ENCODE results near the gene SEC22B.
"Not testable (repeated sequence)": the region's sequence is repeated elsewhere in the genome, so short reads cannot be mapped to it uniquely, and the experiment has no call there.

Gene SEC22B

DNA sequence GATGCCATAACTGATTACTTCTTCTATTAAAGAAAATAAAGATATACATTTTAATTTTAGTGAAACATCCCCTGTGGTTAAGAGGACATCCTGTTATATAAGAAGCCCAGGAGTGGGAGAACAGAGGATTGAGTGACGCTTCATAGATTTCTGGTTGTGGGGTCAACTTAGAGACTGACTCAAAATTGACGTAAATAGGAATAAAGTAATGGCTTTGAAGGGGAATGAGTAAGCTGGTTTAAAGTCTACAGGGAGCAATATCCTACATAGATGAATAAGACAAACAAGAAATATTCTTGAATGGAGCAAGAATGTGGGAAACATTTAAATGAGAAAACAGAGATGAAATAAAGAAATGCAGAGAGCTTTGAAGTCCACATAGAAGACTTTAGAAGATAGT lies 60.2 kb downstream of the SEC22B start:
- DNase-seq (ENCODE audit: low read depth); H3K4me3 ChIP-seq (ENCODE audit: low read depth, low read length); in situ Hi-C loops (cut with HindIII; ENCODE audit: low sequenced_read_pairs): not testable (repeated sequence)

DNA sequence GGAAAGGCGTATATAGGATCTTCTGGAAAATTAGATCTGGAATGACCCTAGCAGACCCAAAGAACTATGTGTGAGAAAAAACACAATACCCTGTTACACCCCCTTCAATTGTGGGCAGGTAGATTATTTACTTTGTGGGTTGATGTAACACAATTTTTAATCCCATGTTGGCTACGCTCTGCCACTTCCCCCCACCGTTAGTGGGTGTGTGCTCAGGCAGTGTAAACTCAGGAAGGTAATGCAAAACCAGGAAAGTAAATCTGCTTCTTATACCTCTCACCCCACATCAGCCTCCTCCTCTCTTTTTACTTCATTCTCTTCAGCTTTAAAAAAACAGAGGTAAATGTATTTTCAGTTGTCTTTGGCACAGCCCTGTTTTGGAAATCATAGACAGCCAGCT lies 63.2 kb downstream of the SEC22B start:
- H3K4me3 ChIP-seq (ENCODE audit: low read depth, low read length); in situ Hi-C loops (cut with HindIII; ENCODE audit: low sequenced_read_pairs); DNase-seq (ENCODE audit: low read depth): not testable (repeated sequence)

DNA sequence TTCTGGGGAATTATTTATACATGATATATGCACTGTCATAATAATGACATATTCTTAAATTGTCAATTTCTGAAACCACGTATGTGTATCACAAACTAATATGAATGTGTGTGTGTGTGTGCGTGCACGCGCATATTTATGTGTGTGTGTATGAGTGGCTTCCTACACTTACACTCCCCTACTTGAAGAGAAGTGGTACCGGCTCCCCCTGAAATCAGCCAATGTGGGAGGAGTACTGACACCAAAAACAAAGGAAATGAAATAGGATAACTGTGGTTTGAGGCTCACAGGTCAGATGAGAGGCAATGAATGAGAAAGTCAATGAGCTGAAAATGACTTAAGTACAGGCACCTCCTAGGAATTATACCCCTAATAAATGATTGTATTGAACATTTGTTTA lies 64.1 kb downstream of the SEC22B start:
- H3K4me3 ChIP-seq (ENCODE audit: low read depth, low read length); in situ Hi-C loops (cut with HindIII; ENCODE audit: low sequenced_read_pairs); DNase-seq (ENCODE audit: low read depth): not testable (repeated sequence)

DNA sequence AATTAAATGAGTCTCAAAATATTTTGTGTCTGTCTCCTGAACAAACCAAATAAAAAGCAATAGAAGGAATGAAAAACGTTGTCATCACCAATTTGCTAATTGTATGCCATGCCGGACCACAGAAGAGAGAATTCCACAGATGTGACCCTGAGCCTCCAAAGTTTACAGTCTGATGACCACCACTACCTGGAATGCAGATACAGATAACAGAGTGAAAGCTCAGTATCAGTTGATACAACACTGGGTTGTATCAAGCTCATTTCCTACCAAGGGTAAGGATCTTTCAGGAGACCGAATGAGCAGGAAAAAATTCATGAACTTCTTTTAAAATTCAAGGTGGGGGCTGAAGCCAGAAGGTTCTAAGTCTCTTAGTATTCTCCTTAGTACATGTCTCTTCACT lies 64.5 kb downstream of the SEC22B start:
- DNase-seq (ENCODE audit: low read depth); in situ Hi-C loops (cut with HindIII; ENCODE audit: low sequenced_read_pairs); H3K4me3 ChIP-seq (ENCODE audit: low read depth, low read length): not testable (repeated sequence)

DNA sequence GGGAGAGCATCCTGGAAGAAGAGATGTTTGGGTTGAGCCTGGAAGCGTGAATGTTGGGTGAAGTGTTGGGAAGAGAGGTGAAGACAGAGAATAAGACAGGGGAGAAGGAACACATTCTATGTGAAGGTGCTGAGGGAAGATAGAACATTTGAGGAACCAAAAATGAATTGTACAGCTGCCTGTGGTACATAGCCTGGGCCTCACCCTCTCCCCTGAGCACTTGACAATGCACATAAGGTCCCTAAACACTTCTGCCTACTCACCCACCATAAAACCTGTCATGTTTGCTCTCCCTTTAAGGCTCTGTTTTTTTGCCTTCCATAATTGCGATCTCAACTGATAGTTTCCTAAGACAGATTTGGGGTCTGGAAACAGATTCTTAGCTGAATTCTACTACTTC lies 65.3 kb downstream of the SEC22B start:
- in situ Hi-C loops (cut with HindIII; ENCODE audit: low sequenced_read_pairs); H3K4me3 ChIP-seq (ENCODE audit: low read depth, low read length); DNase-seq (ENCODE audit: low read depth): not testable (repeated sequence)

DNA sequence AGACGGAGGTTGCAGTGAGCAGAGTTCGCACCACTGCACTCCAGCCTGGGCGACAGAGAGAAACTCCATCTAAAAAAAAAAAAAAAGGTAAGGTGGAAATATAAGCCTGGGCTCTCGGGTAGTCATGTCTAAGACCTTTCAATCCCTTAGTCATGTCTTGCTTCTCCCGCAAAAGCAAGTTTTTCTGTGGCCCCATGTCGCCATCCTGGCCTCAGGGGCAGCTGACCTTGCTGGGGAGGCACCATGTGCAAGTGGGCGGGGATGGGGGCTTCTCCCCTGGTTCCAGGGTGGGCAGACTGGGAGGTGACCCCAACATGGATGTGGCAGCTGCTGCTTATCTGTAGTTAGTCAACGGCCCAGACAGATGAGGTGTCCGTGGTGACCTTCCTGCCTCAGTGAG lies 66.7 kb downstream of the SEC22B start:
- DNase-seq (ENCODE audit: low read depth); H3K4me3 ChIP-seq (ENCODE audit: low read depth, low read length); in situ Hi-C loops (cut with HindIII; ENCODE audit: low sequenced_read_pairs): not testable (repeated sequence)

DNA sequence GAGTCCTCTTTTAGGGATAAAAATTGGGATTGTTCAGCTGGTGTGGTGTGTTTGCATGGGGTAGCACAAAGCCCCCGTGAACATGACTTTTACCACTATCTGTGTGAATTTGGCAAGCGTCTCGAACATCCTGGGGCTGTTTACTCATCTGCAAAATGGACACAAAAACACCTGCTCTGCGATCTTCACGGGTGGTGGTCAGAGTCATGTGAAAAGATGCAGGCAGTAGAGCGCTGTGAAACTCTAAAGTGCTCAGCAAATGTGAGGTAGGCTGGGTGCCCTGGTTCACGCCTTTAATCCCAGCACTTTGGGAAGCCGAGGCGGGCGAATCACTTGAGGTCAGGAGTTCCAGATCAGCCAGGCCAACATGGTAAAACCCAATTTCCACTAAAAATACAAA lies 67.1 kb downstream of the SEC22B start:
- in situ Hi-C loops (cut with HindIII; ENCODE audit: low sequenced_read_pairs) = not testable (repeated sequence)

DNA sequence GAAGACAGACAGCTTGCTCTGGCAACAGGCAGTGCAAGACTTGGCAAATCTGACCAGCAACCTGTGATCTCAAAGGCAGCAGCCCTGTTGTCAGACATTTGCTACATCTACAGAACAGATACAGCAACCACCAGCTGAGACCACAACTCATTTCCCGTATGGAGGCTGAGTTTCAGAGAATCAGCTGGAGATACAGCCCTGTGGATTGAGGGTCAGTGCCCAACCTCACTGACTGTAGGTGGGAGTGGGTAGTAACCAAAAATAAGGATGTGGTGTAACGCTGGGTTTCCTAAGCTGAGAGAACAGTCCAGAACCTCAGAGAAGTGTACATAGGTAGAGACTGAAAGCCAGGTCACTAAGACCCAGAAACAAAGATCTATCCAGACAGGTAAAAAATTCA lies 71.0 kb downstream of the SEC22B start:
- DNase-seq (ENCODE audit: low read depth); in situ Hi-C loops (cut with HindIII; ENCODE audit: low sequenced_read_pairs); H3K4me3 ChIP-seq (ENCODE audit: low read depth, low read length): not testable (repeated sequence)

More for the DNA sequence above, 67.1 kb downstream of the SEC22B start:
- DNase-seq (ENCODE audit: low read depth); H3K4me3 ChIP-seq (ENCODE audit: low read depth, low read length): not testable (repeated sequence)

DNA sequence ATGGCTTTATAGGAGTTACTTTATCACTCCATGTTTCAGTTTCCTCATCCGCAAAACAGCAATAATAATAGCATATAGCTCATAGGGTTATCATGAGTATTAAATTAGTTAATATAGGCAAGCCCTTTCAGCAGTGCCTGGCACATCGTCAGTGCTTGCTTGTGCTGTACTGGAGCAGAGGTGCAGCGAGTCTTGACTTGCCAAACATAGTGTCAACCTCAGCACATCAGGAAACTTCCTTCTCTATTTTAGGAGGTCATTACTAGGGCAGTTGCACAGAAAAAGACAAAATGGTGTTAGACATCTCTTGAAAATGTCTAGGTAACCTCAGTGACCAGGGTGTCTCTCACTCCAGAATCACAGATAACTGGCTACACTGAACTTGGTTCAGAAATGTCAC lies 72.6 kb downstream of the SEC22B start:
- H3K4me3 ChIP-seq (ENCODE audit: low read depth, low read length); in situ Hi-C loops (cut with HindIII; ENCODE audit: low sequenced_read_pairs); DNase-seq (ENCODE audit: low read depth): not testable (repeated sequence)

DNA sequence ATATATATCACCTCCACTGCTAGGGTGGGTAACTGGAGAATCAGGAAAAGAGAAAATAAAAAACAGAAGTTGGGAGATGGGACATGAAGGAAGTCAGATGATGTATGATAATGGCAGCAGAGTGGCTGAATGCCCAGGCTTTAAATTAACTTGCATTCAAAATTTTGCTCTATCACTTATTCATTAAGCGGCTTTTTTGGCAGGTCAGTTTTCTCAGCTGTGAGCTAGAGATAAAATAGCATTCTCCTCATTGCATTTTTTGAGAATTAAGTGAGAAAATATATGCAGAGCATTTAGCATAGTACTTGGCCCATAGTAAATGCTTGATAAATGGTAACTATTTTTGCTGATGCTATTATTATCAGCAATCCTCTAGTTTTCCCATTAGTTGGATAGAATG lies 74.7 kb downstream of the SEC22B start:
- in situ Hi-C loops (cut with HindIII; ENCODE audit: low sequenced_read_pairs); H3K4me3 ChIP-seq (ENCODE audit: low read depth, low read length); DNase-seq (ENCODE audit: low read depth): not testable (repeated sequence)
